ENCODE results near the gene HDAC4.
"Not testable (repeated sequence)": the region's sequence is repeated elsewhere in the genome, so short reads cannot be mapped to it uniquely, and the experiment has no call there.

The HDAC4 gene

GRCh38 chr2:239188536-239188935 lies 212.3 kb downstream of the HDAC4 start:
- no peak for DNase-seq (ENCODE audit: low read depth in 2 of 2)

DNA sequence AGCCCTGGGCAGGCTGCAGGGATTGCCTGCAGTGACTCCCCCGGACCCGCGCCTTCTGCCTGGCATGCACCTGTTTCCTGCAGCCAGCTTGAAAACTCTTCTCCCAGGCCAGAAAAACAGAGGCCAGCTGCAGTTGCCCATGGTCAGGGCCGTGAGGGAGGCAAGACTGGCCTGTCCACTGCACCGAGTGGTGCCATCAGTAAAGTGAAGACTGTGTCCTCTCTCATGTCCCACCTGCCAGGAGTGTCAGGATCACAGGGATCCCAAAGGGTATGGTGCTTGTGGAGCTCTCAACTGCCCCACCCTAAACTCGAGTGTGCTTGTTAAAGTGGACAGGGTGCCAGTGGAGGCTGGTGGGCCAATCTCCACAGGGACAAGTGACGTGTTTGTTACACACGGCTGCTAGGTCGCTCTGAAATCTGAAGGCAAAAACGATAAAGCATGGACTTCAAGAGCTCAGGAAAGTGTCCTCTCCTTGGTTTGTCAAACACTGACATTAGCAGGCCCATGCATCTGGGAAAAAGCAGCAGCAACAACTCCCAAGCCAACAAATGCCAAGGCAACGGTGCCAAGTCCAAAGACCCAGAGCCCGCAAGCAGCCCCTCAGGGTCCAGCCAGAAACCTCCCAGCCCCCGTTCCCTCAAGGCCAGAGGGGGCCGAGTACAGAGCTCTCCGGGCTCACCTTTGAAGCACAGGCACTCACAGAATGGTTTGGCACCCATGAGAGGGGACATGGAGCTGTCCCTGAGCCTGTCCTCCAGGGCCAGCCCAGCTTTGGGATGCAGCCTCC lies 213.2 kb downstream of the HDAC4 start:
- DNase-seq (ENCODE audit: low read depth in 2 of 2): no peak

GRCh38 chr2:239186516-239187357 lies 214.1 kb downstream of the HDAC4 start:
- DNase-seq (ENCODE audit: low read depth in 2 of 2): no peak

DNA sequence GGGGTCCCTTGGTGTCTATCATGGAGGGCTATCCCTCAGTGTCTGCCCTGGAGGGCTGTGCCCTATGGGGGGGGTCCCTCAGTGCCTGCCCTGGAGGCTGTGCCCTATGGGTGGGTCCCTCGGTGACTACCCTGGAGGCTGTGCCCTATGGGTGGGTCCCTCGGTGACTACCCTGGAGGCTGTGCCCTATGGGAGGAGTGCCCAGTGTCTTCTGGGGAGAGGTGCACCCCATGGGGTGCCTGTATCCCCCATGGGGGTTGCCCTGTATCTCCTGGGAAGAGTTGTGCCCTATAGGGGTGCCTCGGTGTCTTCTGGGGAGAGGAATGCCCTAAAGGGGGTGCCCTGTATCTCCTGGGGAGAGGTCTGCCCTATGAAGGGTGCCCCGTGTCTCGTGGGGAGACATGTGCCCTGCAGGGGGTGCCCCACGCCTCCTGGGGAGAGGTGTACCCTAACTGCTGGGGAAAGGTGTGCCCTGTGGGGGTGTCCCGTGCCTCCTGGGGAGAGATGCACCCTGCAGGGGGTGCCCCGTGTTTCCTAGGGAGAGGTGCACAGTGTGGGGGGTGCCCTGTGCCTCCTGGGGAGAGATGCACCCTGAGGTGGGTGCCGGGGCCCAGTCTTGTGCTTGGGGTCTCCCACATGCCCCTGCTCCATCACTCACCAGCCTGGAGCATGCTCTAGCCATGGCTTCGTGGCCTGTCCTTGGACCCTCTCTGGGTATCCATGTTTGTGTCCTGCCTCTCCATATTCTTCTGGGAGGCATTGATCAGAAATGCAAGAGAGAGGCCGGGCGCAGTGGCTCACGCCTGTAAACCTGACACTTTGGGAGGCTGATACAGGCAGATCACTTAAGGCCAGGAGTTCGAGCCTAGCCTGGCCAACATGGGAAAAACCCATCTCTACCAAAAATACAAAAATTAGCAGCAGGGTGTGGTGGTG lies 215.6 kb downstream of the HDAC4 start:
- DNase-seq (ENCODE audit: low read depth in 2 of 2): no peak

GRCh38 chr2:239184179-239184578 lies 216.6 kb downstream of the HDAC4 start:
- DNase-seq (ENCODE audit: low read depth in 2 of 2): no peak

- DNase-seq (ENCODE audit: low read depth in 2 of 2): no peak
Observed at GRCh38 chr2:239182981-239183791, 217.6 kb downstream of the HDAC4 start.

DNA sequence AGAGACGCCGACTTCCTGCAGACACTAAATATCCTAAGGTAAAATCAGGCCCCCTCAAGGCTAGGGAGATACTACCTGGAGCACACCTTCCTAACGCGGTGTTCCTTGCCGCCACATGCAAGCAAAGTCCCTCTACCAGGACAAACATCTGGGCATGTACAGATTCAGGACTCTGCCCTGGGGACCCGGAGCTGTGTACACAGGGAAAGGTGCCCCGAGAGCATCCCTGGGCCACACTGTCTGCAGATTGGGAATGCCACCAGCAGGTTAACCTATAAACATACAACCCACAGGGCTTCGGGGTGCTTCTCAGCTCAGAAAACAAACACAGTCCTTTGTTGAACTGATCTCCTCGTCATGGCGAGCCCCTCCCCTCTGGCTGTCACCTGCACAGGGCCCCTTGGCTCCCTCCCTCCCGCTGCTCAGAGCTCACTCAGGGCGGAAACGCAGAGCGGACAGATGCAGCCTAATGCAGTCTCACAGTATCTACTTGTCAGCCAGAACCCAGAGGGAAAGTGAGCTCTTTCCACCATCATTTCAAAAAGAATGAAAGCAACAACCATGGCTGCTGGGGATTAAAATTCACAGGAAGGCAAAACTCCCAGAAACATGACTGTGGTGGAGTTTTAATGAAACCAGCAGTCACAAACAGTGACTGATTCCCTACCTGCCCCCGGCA lies 218.8 kb downstream of the HDAC4 start:
- DNase-seq (ENCODE audit: low read depth in 2 of 2): no peak

GRCh38 chr2:239181074-239181902 lies 219.5 kb downstream of the HDAC4 start:
- no peak for DNase-seq (ENCODE audit: low read depth in 2 of 2)

DNA sequence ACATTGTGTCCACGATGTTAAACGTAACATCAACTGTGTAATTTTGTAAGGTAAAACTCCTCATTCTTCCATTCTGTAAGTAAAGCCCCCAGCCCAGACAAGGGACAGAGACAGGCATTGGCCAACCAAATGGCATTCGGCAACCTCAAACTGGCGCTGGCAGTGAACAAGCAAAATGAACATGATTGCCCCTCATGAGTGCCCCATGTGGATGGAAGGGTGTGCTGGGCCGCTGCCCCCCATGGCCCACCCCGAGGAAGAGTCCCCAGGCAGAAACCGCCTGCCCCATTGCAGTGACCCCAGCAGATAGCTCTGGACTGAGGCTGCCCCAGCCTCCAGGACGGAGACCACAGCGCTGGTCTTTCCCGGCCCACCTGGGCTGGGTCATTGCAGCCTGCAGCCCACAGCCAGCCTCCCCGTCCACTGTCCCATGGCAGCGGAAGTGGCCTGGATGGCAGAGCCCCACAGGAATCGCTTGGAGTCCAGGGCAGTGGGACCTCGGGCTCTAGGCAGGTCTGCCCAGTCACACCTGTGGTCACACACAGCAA lies 220.2 kb downstream of the HDAC4 start:
- no peak for DNase-seq (ENCODE audit: low read depth in 2 of 2)

GRCh38 chr2:239179851-239180371 lies 220.9 kb downstream of the HDAC4 start:
- no peak for DNase-seq (ENCODE audit: low read depth in 2 of 2)

GRCh38 chr2:239178954-239179353 lies 221.9 kb downstream of the HDAC4 start:
- no peak for DNase-seq (ENCODE audit: low read depth in 2 of 2)

- DNase-seq (ENCODE audit: low read depth in 2 of 2): no peak
Observed at GRCh38 chr2:239178484-239178883, 222.3 kb downstream of the HDAC4 start.

DNA sequence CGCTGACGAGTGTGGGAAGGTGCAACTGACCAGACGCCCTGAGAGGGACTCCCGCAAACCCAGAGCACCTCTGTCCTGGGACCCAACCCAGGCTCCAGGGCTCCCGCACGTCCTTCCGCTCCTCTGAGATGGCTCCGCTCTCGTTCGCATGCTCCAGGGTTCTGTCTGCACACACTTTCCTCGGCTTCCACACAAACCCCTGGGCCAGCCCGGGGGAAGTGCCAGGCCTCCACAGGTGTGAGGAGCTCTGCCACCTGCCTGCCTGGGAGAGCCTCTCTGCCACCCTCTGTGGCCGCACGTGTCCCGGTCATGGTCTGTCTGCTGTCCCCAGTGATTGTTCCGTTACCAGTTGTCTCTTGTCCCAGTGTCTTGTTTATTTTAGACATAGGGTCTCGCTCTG lies 222.9 kb downstream of the HDAC4 start:
- no peak for DNase-seq (ENCODE audit: low read depth in 2 of 2)

- DNase-seq (ENCODE audit: low read depth in 2 of 2): no peak
Observed at GRCh38 chr2:239177325-239177724, 223.5 kb downstream of the HDAC4 start.

DNA sequence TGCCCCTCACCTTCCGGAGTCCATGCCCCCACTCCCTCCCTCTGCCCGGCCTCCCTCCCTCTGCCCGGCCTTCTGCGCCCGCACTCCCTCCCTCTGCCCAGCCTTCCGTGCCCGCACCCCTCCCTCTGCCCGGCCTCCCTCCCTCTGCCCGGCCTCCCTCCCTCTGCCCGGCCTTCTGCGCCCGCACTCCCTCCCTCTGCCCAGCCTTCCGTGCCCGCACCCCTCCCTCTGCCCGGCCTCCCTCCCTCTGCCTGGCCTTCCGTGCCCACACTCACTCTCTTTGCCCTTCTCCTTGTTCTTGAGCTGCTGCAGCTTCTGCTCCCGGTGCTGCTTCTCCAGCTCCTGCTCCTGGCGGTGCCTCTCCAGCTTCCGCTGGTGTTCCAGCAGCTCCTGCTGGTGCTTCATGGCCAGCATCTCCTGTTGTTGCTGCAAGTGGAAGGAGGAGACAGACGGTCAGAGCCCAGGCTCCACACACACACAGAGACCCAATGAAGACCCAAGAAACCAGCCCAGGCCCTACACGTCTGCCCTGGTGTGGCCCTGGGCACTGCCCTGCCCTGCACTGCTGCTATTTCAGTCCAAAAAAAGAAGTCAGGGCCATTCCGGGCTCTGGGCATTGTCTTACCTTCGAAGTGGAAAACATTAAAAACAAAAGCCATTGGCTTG lies 224.5 kb downstream of the HDAC4 start:
- not testable (repeated sequence) for DNase-seq (ENCODE audit: low read depth in 2 of 2)

DNA sequence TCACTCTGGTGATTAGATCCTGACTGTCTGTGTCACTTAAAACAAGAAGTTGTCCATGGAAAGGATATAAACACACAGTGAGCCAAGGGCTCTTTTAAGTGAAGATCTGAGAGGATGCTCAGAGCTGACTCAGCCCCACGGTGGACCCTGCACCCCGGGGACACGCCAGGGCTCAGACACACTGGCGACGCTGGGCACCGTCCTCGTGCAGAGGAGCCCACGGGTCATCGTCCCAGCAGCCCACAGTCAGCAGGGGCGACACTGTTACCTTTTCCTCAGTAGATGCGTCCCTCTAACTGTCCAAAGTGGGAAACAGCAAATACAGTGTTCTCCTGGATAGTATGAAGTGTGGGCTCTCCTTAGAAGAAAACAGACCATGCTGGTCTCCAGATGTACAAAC lies 225.6 kb downstream of the HDAC4 start:
- no peak for DNase-seq (ENCODE audit: low read depth in 2 of 2)

GRCh38 chr2:239173301-239173700 lies 227.5 kb downstream of the HDAC4 start:
- DNase-seq (ENCODE audit: low read depth in 2 of 2): no peak

DNA sequence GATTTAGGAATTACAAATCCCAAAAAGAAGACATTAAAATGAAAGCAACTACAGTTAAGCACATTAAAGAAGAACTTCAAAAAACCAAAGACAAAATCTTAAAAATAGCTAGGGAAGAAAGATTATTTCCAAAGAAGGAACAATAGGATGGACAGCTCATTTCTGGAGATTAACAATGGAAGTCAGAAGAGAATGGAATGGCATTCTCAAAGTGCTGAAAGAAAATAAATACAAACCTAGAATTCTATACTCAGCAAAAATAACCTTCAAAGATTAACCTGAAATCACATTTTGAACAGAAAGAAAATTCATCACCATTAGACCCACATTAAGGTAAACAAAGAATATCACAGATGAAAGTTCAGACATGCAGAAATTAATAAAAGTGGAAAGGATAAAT lies 229.2 kb downstream of the HDAC4 start:
- no peak for DNase-seq (ENCODE audit: low read depth in 2 of 2)

Measured in fibroblast of skin of left quadriceps (primary cell).